Liver (tissue), 9 donors: ENCODE data around the gene CXorf65. TPM values are rescaled to one million over a fixed set of nuclear protein-coding genes. Genes with fewer than 3 reads are reported as not detected.

Experiments
- DNase-seq: peaks from one replicate; pipeline ENCODE4 v3.0.0-alpha.2; 2017; ENCODE audit warnings: low spot score
- H3K27ac ChIP-seq, 2 donors: one replicate each; pipeline ENCODE4 v1.7.0; 2013; ENCODE audit warnings: inconsistent platforms in 2 of 2, low read length in 2 of 2, control low read depth in 1 of 2, low read depth in 1 of 2, mild to moderate bottlenecking in 1 of 2
- H3K27me3 ChIP-seq, 4 donors: one replicate each; pipeline versions ENCODE4 v1.6.1 to v1.7.0; 2013; ENCODE audit warnings: low read length in 3 of 4, inconsistent platforms in 1 of 4, mild to moderate bottlenecking in 1 of 4, moderate library complexity in 1 of 4; ENCODE audit not compliant: control insufficient read depth in 4 of 4, insufficient read depth in 4 of 4
- H3K36me3 ChIP-seq, 4 donors: one replicate each; pipeline versions ENCODE4 v1.6.1 to v1.7.0; 2013; ENCODE audit warnings: low read length in 3 of 4, mild to moderate bottlenecking in 3 of 4, low read depth in 1 of 4, moderate library complexity in 1 of 4; ENCODE audit not compliant: control insufficient read depth in 4 of 4, insufficient read depth in 3 of 4
- H3K4me1 ChIP-seq, 4 donors: one replicate each; pipeline versions ENCODE4 v1.6.1 to v1.7.0; 2013; ENCODE audit warnings: low read length in 3 of 4, mild to moderate bottlenecking in 3 of 4, moderate library complexity in 1 of 4; ENCODE audit not compliant: control insufficient read depth in 4 of 4, insufficient read depth in 4 of 4
- H3K4me3 ChIP-seq, 3 donors: one replicate each; pipeline versions ENCODE4 v1.6.1 to v1.7.0; 2013; ENCODE audit warnings: low read length in 3 of 3, control low read depth in 1 of 3, low read depth in 1 of 3, mild to moderate bottlenecking in 1 of 3
- H3K9ac ChIP-seq, 2 donors: one replicate each; pipeline ENCODE4 v1.7.0; 2013; ENCODE audit warnings: low read length in 2 of 2, mild to moderate bottlenecking in 2 of 2, moderate library complexity in 2 of 2, control low read depth in 1 of 2, low read depth in 1 of 2
- H3K9me3 ChIP-seq, 4 donors: one replicate each; pipeline versions ENCODE4 v1.6.1 to v1.7.0; 2013; ENCODE audit warnings: low read length in 3 of 4; ENCODE audit not compliant: control insufficient read depth in 4 of 4
- FOXA2 ChIP-seq: IDR thresholded peaks from 2 replicates; pipeline ENCODE4 v1.6.1; 2016; ENCODE audit warnings: antibody characterized with exemption
- HNF4A ChIP-seq, 2 donors: conservative IDR thresholded peaks; 2 replicates each; pipeline ENCODE4 v1.6.1; 2016; ENCODE audit warnings: antibody characterized with exemption in 2 of 2, mild to moderate bottlenecking in 2 of 2
- MAX ChIP-seq: IDR thresholded peaks from 2 replicates; pipeline ENCODE4 v1.6.1; 2016; ENCODE audit warnings: antibody characterized with exemption
- RAD21 ChIP-seq, 2 donors: IDR thresholded peaks; 2 replicates each; pipeline ENCODE4 v1.6.1; 2016; ENCODE audit warnings: antibody characterized with exemption in 2 of 2, mild to moderate bottlenecking in 2 of 2
- REST ChIP-seq: IDR thresholded peaks from 2 replicates; pipeline ENCODE4 v1.6.1; 2016; ENCODE audit warnings: antibody characterized with exemption, mild to moderate bottlenecking
- RXRA ChIP-seq, 2 donors: IDR thresholded peaks; 2 replicates each; pipeline ENCODE4 v1.6.1; 2017 to 2018; ENCODE audit warnings: antibody characterized with exemption in 2 of 2, mild to moderate bottlenecking in 1 of 2
- SP1 ChIP-seq: IDR thresholded peaks from 2 replicates; pipeline ENCODE4 v1.6.1; 2018; ENCODE audit warnings: antibody characterized with exemption, mild to moderate bottlenecking
- YY1 ChIP-seq: IDR thresholded peaks from 2 replicates; pipeline ENCODE4 v1.6.1; 2016; ENCODE audit warnings: antibody characterized with exemption, mild to moderate bottlenecking
- ZBTB33 ChIP-seq: IDR thresholded peaks from 2 replicates; pipeline ENCODE4 v1.6.1; 2016; ENCODE audit warnings: antibody characterized with exemption
- WGBS: extraction: QIAGEN DNeasy Blood & Tissue Kit; methylation state at CpG from one replicate; pipeline ENCODE4 v1.1.7; 2013; 5-methylcytosine and 5-hydroxymethylcytosine counted together
- polyA plus RNA-seq, 2 donors: library from polyadenylated mRNA; stranded (reverse) in 1 of 2; unstranded in 1 of 2; fragments of 200-250 nt in 1 of 2; fragments of >200 nt in 1 of 2; fragmentation: Nextera tagmentation in 1 of 2; extraction: Ambion mirVana in 1 of 2; gene quantifications; one replicate each; pipeline versions ENCODE4 v1.2.1 to v1.2.3, GENCODE V29; 2013 to 2015
- total RNA-seq, 2 donors: library from RNA; depleted of rRNA; stranded (reverse); fragments of >200 nt; gene quantifications; one replicate each; pipeline ENCODE4 v1.2.3, GENCODE V29; 2014
- TF ChIP-seq, protein P1 (sequence below): IDR thresholded peaks from 2 replicates; pipeline ENCODE4 v1.6.1; 2016; ENCODE audit warnings: antibody characterized with exemption
- donor health status: healthy.
- donor health status: healthy.
- donor health status: healthy.
- donor health status: healthy.
- donor health status: healthy.

CXorf65 gene
- total and polyA plus RNA-seq, 4 donors, result not detected

DNA sequence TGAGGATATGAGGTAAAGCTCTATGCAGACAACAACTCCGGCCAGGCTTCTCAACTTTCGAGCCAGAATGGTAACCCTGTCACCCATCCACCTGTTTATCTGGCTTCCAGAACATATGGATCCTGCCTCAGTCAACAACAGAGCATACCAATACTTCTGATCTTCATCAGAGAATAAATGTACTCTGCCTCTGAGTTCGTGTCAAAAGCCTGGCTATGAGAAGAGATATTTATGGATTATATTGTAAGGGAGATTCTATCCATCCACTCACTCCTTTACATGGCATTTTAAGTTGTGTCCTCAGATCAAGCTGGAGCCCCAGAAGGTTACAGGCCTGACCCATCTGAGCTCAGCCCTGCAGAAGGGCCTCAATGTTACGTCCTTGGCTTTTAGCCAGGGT is 20.6 kb downstream of the CXorf65 start:
- 79% methylated on average over 4 of the region's 4 CpGs for WGBS
- Histone ChIP-seq H3K9ac (no peak overlapping the region), H3K36me3 (no peaks in the 10 kb centered on the region), H3K9me3 (no peaks in the 10 kb centered on the region), H3K27ac (no peak overlapping the region), H3K4me1 (no peaks in the 10 kb centered on the region), H3K4me3 (no peak overlapping the region), H3K27me3 (no peaks in the 10 kb centered on the region)
- TF ChIP-seq ZBTB33 (no peak), RAD21 (IDR thresholded peaks at IDR 0.05) (no peak), MAX (no peak), FOXA2 (no peak), RXRA (IDR thresholded peaks at IDR 0.05) (no peak), YY1 (no peak), SP1 (no peak)
- no peak for DNase-seq

DNA sequence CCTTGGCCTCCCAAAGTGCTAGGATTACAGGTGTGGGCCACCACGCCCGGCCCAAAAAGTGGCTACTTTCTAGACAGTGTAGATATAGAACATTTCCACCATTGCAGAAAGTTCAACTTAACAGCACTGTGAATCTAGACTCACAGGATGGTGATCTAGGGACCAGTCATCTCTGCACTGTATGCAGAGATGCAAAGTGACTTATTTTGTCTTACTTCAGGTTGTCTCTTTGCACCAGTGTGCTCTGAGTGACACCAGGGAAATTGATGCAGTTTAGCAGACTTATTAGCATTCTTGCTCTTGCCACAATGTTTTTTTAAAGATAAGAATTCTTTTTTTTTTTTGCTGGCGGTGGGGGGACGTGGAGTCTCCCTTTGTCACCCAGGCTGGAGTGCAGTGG is 23.7 kb downstream of the CXorf65 start:
- Histone ChIP-seq H3K9me3 (no peaks in the 10 kb centered on the region), H3K27ac (no peak overlapping the region), H3K9ac (no peak overlapping the region), H3K4me1 (no peaks in the 10 kb centered on the region), H3K27me3 (no peaks in the 10 kb centered on the region), H3K4me3 (no peak overlapping the region), H3K36me3 (no peaks in the 10 kb centered on the region)
- DNase-seq, result no peak
- 93% methylated on average over 4 of the region's 4 CpGs for WGBS
- TF ChIP-seq SP1 (no peak), ZBTB33 (no peak), REST (no peak), HNF4A (conservative IDR thresholded peaks at IDR 0.05) (no peak)
- TF ChIP-seq, protein P1, sequence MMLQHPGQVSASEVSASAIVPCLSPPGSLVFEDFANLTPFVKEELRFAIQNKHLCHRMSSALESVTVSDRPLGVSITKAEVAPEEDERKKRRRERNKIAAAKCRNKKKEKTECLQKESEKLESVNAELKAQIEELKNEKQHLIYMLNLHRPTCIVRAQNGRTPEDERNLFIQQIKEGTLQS, result no peak
